C4-2B (cell line): ENCODE data around the gene SIN3B.

Experiments
- ZFX ChIP-seq: fragments of 450-650 bp; IDR thresholded peaks from 2 replicates; pipeline ENCODE4 v1.6.1; 2017
- TF ChIP-seq, protein P1 (sequence below): fragments of 450-650 bp; conservative IDR thresholded peaks from 2 replicates; pipeline ENCODE4 v1.5.1; 2017; ENCODE audit warnings: mild to moderate bottlenecking

GRCh38 chr19:16830679-16831078 lies 1.5 kb downstream of the SIN3B start:
- TF ChIP-seq, protein P1, sequence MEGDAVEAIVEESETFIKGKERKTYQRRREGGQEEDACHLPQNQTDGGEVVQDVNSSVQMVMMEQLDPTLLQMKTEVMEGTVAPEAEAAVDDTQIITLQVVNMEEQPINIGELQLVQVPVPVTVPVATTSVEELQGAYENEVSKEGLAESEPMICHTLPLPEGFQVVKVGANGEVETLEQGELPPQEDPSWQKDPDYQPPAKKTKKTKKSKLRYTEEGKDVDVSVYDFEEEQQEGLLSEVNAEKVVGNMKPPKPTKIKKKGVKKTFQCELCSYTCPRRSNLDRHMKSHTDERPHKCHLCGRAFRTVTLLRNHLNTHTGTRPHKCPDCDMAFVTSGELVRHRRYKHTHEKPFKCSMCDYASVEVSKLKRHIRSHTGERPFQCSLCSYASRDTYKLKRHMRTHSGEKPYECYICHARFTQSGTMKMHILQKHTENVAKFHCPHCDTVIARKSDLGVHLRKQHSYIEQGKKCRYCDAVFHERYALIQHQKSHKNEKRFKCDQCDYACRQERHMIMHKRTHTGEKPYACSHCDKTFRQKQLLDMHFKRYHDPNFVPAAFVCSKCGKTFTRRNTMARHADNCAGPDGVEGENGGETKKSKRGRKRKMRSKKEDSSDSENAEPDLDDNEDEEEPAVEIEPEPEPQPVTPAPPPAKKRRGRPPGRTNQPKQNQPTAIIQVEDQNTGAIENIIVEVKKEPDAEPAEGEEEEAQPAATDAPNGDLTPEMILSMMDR = no peak
- TF ChIP-seq ZFX = no peak
